Tibial artery (tissue), 4 donors: ENCODE results near the gene NOXA1.
"Not testable (repeated sequence)": the region's sequence is repeated elsewhere in the genome, so short reads cannot be mapped to it uniquely, and the experiment has no call there.

Source experiments
- DNase-seq, 2 donors: peaks; one replicate each; pipeline ENCODE4 v3.0.0-alpha.2; 2019
- H3K27ac ChIP-seq, 2 donors: fragments of 200-600 bp; sonication (generic) in 1 of 2; 1 replicate in 1 of 2; 2 replicates in 1 of 2; pipeline ENCODE4 v1.5.1; 2018 to 2019; ENCODE audit warnings: mild to moderate bottlenecking in 1 of 2
- H3K27me3 ChIP-seq, 2 donors: fragments of 200-600 bp; sonication (generic) in 1 of 2; one replicate each; pipeline versions ENCODE4 v1.5.1 to v1.6.0; 2016 to 2019
- H3K36me3 ChIP-seq, 3 donors: fragments of 200-600 bp; sonication (generic) in 2 of 3; one replicate each; pipeline ENCODE4 v1.5.1; 2016 to 2019; ENCODE audit warnings: mild to moderate bottlenecking in 2 of 3
- H3K4me1 ChIP-seq, 4 donors: fragments of 200-600 bp; sonication (generic) in 2 of 4; 1 replicate in 3 of 4; 2 replicates in 1 of 4; pipeline ENCODE4 v1.5.1; 2016 to 2019
- H3K4me3 ChIP-seq, 2 donors: fragments of 200-600 bp; sonication (generic) in 1 of 2; 1 replicate in 1 of 2; 2 replicates in 1 of 2; pipeline ENCODE4 v1.5.1; 2018 to 2019; ENCODE audit warnings: mild to moderate bottlenecking in 2 of 2
- H3K9me3 ChIP-seq, 3 donors: fragments of 200-600 bp; sonication (generic) in 1 of 3; one replicate each; pipeline ENCODE4 v1.5.1; 2016 to 2019
- CTCF ChIP-seq, 2 experiments: fragments of 200-600 bp in 1 of 2; fragments of 450-650 bp in 1 of 2; IDR thresholded peaks; one replicate each; pipeline ENCODE4 v1.5.1; 2017 to 2019; ENCODE audit warnings: antibody characterized with exemption in 2 of 2, mild to moderate bottlenecking in 1 of 2, moderate library complexity in 1 of 2
- intact Hi-C: fragments of 100-400 bp; cut with DNase I; formaldehyde crosslinking; loops from one replicate; pipeline ENCODE4 v1.15.0; 2023; ENCODE audit warnings: low total_unique reads

Gene NOXA1

GRCh38 chr9:137407590-137408300 is 15.4 kb upstream of the NOXA1 start:
- Histone ChIP-seq H3K4me1 (peaks cover 0 to 56% (median 34%) of the 10 kb centered on the region in 4 donors), H3K36me3 (no peaks in the 10 kb centered on the region), H3K27ac (peak overlapping the region; percentile 49 to 63), H3K4me3 (peak overlapping the region; percentile 38 to 48), H3K27me3 (no peaks in the 10 kb centered on the region), H3K9me3 (no peaks in the 10 kb centered on the region)
- intact Hi-C loops, result no loop called here
- no peak for DNase-seq
- no peak for TF ChIP-seq CTCF (IDR thresholded peaks at IDR 0.05)

GRCh38 chr9:137408651-137409405 is 14.4 kb upstream of the NOXA1 start:
- DNase-seq, result no peak

GRCh38 chr9:137409515-137409914 is 13.7 kb upstream of the NOXA1 start:
- Histone ChIP-seq H3K4me1 (peaks cover 0 to 68% (median 34%) of the 10 kb centered on the region in 4 donors), H3K27ac (peak overlapping the region in 1 of 2 donors; percentile 26), H3K36me3 (no peaks in the 10 kb centered on the region), H3K4me3 (no peak overlapping the region), H3K9me3 (no peaks in the 10 kb centered on the region), H3K27me3 (no peaks in the 10 kb centered on the region)
- intact Hi-C loops, result no loop called here
- TF ChIP-seq CTCF (IDR thresholded peaks at IDR 0.05), result no peak
- DNase-seq, result no peak

More at GRCh38 chr9:137408651-137409405, 14.4 kb upstream of the NOXA1 start:
- H3K4me3 ChIP-seq, result no peak overlapping the region
- H3K9me3 ChIP-seq, result no peaks in the 10 kb centered on the region
- peaks cover 0 to 62% (median 34%) of the 10 kb centered on the region in 4 donors for H3K4me1 ChIP-seq
- no peaks in the 10 kb centered on the region for H3K27me3 ChIP-seq
- intact Hi-C loops, result no loop called here
- peak overlapping the region in 1 of 2 donors; percentile 26 for H3K27ac ChIP-seq
- no peak for TF ChIP-seq CTCF (IDR thresholded peaks at IDR 0.05)
- no peaks in the 10 kb centered on the region for H3K36me3 ChIP-seq

- H3K27ac ChIP-seq, H3K4me3 ChIP-seq, H3K27me3 ChIP-seq, H3K36me3 ChIP-seq, DNase-seq, H3K9me3 ChIP-seq, intact Hi-C loops: not testable (repeated sequence)
- H3K4me1 ChIP-seq, result peaks cover 0 to 72% (median 34%) of the 10 kb centered on the region in 4 donors
Measured at GRCh38 chr9:137410236-137410890, 12.8 kb upstream of the NOXA1 start.

- TF ChIP-seq CTCF (IDR thresholded peaks at IDR 0.05), result no peak
- Histone ChIP-seq H3K27ac (no peak overlapping the region), H3K9me3 (no peaks in the 10 kb centered on the region), H3K4me3 (no peak overlapping the region), H3K27me3 (no peaks in the 10 kb centered on the region), H3K36me3 (no peaks in the 10 kb centered on the region), H3K4me1 (peaks cover 0 to 72% (median 35%) of the 10 kb centered on the region in 4 donors)
- DNase-seq, result no peak
- intact Hi-C loops, result no loop called here
Measured at GRCh38 chr9:137410891-137411249, 12.3 kb upstream of the NOXA1 start.

- Histone ChIP-seq H3K36me3 (no peaks in the 10 kb centered on the region), H3K4me1 (peaks cover 0 to 71% (median 36%) of the 10 kb centered on the region in 4 donors), H3K4me3 (peak overlapping the region; percentile 3 to 7), H3K27me3 (no peaks in the 10 kb centered on the region), H3K27ac (no peak overlapping the region), H3K9me3 (no peaks in the 10 kb centered on the region)
- intact Hi-C loops, result no loop called here
- TF ChIP-seq CTCF (IDR thresholded peaks at IDR 0.05), result no peak
- DNase-seq, result no peak
Measured at GRCh38 chr9:137411260-137411644, 11.9 kb upstream of the NOXA1 start.
